Loucy (cell line): ENCODE measurements around the gene KBTBD3.

Experiments
- H2AFZ ChIP-seq: fragments of 200-600 bp; sonication (generic); 2 replicates; pipeline ENCODE4 v1.6.0; 2016; ENCODE audit warnings: antibody characterized with exemption, mild to moderate bottlenecking, low read length, moderate library complexity
- H3F3A ChIP-seq: fragments of 200-600 bp; 2 replicates; pipeline ENCODE4 v1.6.0; 2016; ENCODE audit warnings: antibody characterized with exemption, low read depth, mild to moderate bottlenecking
- H3K27me3 ChIP-seq: fragments of 200-600 bp; sonication (generic); 2 replicates; pipeline ENCODE4 v1.6.1; 2014; ENCODE audit warnings: low read length, mild to moderate bottlenecking; ENCODE audit not compliant: insufficient read depth, poor library complexity, severe bottlenecking
- H3K36me3 ChIP-seq: fragments of 200-600 bp; sonication (generic); 2 replicates; pipeline ENCODE4 v1.6.1; 2016; ENCODE audit warnings: low read length; ENCODE audit not compliant: insufficient read depth
- H3K4me1 ChIP-seq: fragments of 200-600 bp; sonication (generic); 2 replicates; pipeline ENCODE4 v1.5.1; 2014; ENCODE audit warnings: low read length, mild to moderate bottlenecking; ENCODE audit not compliant: insufficient read depth, poor library complexity, severe bottlenecking
- H3K4me2 ChIP-seq: fragments of 200-600 bp; sonication (generic); 2 replicates; pipeline ENCODE4 v1.6.0; 2014; ENCODE audit warnings: antibody characterized with exemption, low read length, low read depth, mild to moderate bottlenecking; ENCODE audit not compliant: poor library complexity, severe bottlenecking
- H3K4me3 ChIP-seq: fragments of 200-600 bp; sonication (generic); 2 replicates; pipeline ENCODE4 v1.5.1; 2014; ENCODE audit warnings: low read length, mild to moderate bottlenecking, mixed read lengths; ENCODE audit not compliant: poor library complexity, severe bottlenecking
- H3K79me2 ChIP-seq: fragments of 200-600 bp; sonication (generic); 2 replicates; pipeline ENCODE4 v1.6.1; 2014; ENCODE audit warnings: low read length; ENCODE audit not compliant: insufficient read depth
- H3K9ac ChIP-seq: fragments of 200-600 bp; sonication (generic); 2 replicates; pipeline ENCODE4 v1.6.0; 2014; ENCODE audit warnings: mild to moderate bottlenecking, low read depth, low read length, moderate library complexity; ENCODE audit not compliant: poor library complexity, severe bottlenecking
- H3K9me2 ChIP-seq: fragments of 200-600 bp; sonication (generic); replicated peaks from 2 replicates; pipeline ENCODE4 v1.6.1; 2016; ENCODE audit warnings: low read depth, low read length, mixed read lengths
- H3K9me3 ChIP-seq: fragments of 200-600 bp; sonication (generic); 2 replicates; pipeline ENCODE4 v1.6.1; 2014; ENCODE audit warnings: mild to moderate bottlenecking, antibody characterized with exemption, low read length, low read depth; ENCODE audit not compliant: insufficient read depth
- H4K20me1 ChIP-seq: fragments of 200-600 bp; sonication (generic); 2 replicates; pipeline ENCODE4 v1.6.0; 2014; ENCODE audit warnings: antibody characterized with exemption, low read length, mild to moderate bottlenecking; ENCODE audit not compliant: insufficient read depth, poor library complexity, severe bottlenecking
- CTCF ChIP-seq: fragments of 200-600 bp; sonication (generic); conservative IDR thresholded peaks from 2 replicates; pipeline ENCODE4 v1.5.1; 2014; ENCODE audit warnings: mild to moderate bottlenecking, antibody characterized with exemption, low read length
- EZH2phosphoT487 ChIP-seq: fragments of 200-600 bp; IDR thresholded peaks from 2 replicates; pipeline ENCODE4 v1.6.1; 2018; ENCODE audit warnings: antibody characterized with exemption, mild to moderate bottlenecking, moderate library complexity, borderline replicate concordance

KBTBD3 gene

GRCh38 chr11:106101819-106102218 lies 24.7 kb upstream of the KBTBD3 start:
- Histone ChIP-seq H3K4me3 (no peak overlapping the region), H4K20me1 (no peaks in the 10 kb centered on the region), H3K27me3 (no peaks in the 10 kb centered on the region), H3K79me2 (no peaks in the 10 kb centered on the region), H3K9me3 (no peaks in the 10 kb centered on the region), H3K4me2 (no peak overlapping the region), H3K36me3 (peaks cover 26% of the 10 kb centered on the region), H3K9ac (no peak overlapping the region), H3K4me1 (no peaks in the 10 kb centered on the region), H3F3A (no peaks in the 10 kb centered on the region), H3K9me2 (no peaks in the 10 kb centered on the region), H2AFZ (no peak overlapping the region)
- no peak for TF ChIP-seq EZH2phosphoT487
- TF ChIP-seq CTCF: no peak

GRCh38 chr11:106101370-106101769 lies 24.2 kb upstream of the KBTBD3 start:
- Histone ChIP-seq H3K36me3 (peaks cover 30% of the 10 kb centered on the region), H4K20me1 (no peaks in the 10 kb centered on the region), H3K27me3 (no peaks in the 10 kb centered on the region), H3K79me2 (no peaks in the 10 kb centered on the region), H3K4me2 (no peak overlapping the region), H3K4me3 (no peak overlapping the region), H3K4me1 (no peaks in the 10 kb centered on the region), H3K9ac (no peak overlapping the region), H3K9me3 (no peaks in the 10 kb centered on the region), H3F3A (no peaks in the 10 kb centered on the region), H3K9me2 (no peaks in the 10 kb centered on the region), H2AFZ (no peak overlapping the region)
- no peak for TF ChIP-seq CTCF
- TF ChIP-seq EZH2phosphoT487: no peak

- Histone ChIP-seq H3F3A (no peaks in the 10 kb centered on the region), H3K4me2 (no peak overlapping the region), H3K9me3 (no peaks in the 10 kb centered on the region), H3K4me1 (no peaks in the 10 kb centered on the region), H3K9me2 (no peaks in the 10 kb centered on the region), H3K36me3 (peaks cover 53% of the 10 kb centered on the region), H2AFZ (no peak overlapping the region), H3K4me3 (no peak overlapping the region), H4K20me1 (peaks cover 2% of the 10 kb centered on the region), H3K79me2 (0 out of 2 replicates have a peak, but pooled peaks cover 1% of the 10 kb centered on the region), H3K9ac (no peak overlapping the region), H3K27me3 (no peaks in the 10 kb centered on the region)
- TF ChIP-seq CTCF (no peak), EZH2phosphoT487 (no peak)
Measured at GRCh38 chr11:106098893-106099553, 21.9 kb upstream of the KBTBD3 start.
